Fibroblast of the conjunctiva (primary cell): ENCODE measurements around the gene DUS2.
"Not testable (repeated sequence)": the region's sequence is repeated elsewhere in the genome, so short reads cannot be mapped to it uniquely, and the experiment has no call there.

ENCODE experiments used
- DNase-seq: peaks from one replicate; pipeline ENCODE4 v3.0.0-alpha.2; 2010; ENCODE audit warnings: low read depth

The DUS2 gene

DNA sequence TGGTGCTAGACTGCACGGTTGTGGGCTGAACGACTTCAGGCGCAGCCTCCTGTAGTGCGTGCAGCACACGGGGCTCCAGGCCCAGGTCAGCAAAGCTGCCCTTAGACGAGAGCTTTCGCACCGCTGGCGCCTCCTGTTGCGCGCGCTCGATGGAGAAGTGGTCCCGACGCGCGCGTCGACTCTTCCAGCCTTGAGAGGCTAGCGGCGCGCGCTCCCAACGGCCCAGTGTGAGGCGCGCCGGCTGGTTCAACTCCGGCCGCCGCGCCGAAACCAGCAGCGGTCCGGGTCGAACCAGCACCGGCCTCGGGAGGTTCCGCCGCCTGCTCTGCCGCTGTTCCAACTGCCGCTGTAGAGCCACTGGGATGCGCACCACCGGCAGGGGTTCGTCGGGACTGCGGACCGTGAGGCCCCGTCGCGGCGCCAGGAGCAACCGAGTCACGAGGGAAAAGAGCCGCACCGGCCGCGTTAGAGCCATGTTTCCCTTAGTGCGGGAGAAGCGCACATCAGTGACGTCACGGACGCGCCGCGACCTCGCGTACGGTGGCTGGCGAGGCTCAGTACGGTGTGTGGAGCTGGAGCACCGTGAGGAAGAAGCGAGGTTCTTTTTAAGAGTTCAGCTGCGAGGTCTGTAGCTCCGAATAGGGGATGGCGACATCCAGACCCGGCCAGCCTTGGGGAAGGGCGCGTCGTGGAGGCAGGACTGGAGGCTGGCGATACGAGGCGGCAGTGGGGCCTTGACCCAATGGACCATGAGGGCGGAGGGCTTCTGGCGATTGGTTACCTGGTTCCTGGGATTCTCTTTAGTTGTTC is at the start of gene DUS2, which contains the start of gene DDX28:
Gene DUS2 (plus strand): TSS at position 557 of the 810 bp plus-strand sequence. CDS start 14,740 bp downstream, outside the sequence.
Gene DDX28 (minus strand): TSS at position 505 of the 810 bp plus-strand sequence. CDS start 30 bp downstream, at position 475.
- peak; percentile 63 for DNase-seq

GRCh38 chr16:67975321-67976105 is 47.6 kb upstream of the DUS2 start:
- DNase-seq: no peak

- DNase-seq: no peak
Observed at GRCh38 chr16:67976205-67976604, 46.9 kb upstream of the DUS2 start.

DNA sequence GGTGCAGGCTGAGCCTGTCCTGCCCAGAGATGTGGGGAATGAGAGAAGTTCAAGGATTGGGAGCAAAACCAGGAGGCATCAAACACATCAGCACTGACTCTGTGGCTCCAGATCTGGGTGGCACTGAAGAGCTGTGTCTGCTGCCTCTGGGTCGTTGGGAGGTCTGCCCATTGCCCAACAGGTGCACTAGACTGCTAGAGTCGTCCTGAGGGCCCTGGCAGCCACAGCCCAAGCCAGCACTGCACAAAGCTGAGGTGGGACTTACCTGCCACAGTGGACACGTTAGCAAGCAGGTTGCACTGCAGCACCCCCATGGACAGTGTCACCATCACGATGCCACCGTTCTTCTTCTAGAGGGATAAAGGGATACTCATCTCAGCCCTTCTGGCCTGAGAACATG is 46.1 kb upstream of the DUS2 start:
- DNase-seq: no peak

DNA sequence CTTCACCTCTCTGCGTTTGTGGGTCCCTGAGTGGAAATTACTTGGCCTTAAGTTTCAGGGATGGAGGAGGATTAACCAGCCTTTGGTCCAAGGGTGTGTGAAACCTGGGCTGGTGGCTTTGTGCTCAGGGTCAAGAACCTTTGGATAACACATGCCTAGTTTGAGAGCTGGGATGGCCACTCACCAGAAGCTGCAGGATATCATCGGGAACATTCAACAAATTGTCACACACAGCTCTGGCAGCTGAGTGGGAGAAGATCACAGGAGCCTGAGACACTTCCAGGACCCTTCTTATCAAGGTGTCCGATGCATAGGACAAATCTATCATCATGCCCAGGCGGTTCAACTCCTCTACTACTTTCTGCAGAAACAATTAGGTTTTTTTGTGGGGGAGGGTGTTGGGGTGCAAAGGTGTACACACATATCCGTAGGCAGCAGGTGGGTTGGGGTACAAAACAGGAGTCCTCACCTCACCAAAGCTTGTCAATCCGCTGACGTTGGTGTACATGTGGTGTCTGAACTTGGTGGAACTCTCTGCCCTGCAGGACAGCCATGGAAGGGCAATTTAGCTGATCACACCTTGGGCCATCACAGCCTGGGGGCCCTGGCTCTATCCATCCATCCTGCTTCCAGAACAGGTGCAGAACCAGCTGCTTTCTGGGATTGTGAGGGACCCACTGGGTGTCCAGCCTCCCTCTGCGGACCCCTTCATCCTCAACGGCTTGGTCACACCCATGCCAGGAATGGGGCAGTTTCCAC is 45.4 kb upstream of the DUS2 start:
- no peak for DNase-seq

GRCh38 chr16:67979955-67980678 is 43.0 kb upstream of the DUS2 start, which contains the start of gene DPEP3:
Gene DPEP3, minus strand, starts transcription at chr16:67980499. Its CDS starts 119 bp downstream, at chr16:67980380.
- no peak for DNase-seq

DNA sequence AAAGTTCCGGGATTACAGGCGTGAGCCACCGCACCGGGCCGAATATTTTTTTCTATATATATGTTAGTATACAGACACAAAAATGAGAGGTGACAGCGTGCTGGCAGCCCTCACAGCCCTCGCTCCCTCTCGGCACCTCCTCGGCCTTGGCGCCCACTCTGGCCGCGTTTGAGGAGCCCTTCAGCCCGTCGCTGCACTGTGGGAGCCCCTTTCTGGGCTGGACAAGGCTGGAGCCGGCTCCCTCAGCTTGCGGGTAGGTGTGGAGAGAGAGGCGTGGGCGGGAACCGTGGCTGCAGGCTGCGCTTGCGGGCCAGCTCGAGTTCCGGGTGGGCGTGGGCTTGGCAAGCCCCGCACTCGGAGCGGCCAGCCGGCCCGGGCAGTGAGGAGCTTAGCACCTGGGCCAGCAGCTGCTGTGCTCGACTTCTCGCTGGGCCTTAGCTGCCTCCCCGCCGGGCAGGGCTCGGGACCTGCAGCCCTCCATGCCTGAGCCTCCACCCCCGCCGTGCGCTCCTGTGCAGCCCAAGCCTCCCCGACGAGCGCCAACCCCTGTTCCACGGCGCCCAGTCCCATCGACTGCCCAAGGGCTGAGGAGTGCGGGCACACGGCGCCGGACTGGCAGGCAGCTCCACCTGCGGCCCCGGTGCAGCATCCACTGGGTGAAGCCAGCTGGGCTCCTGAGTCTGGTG is 40.9 kb upstream of the DUS2 start:
- no peak for DNase-seq

DNA sequence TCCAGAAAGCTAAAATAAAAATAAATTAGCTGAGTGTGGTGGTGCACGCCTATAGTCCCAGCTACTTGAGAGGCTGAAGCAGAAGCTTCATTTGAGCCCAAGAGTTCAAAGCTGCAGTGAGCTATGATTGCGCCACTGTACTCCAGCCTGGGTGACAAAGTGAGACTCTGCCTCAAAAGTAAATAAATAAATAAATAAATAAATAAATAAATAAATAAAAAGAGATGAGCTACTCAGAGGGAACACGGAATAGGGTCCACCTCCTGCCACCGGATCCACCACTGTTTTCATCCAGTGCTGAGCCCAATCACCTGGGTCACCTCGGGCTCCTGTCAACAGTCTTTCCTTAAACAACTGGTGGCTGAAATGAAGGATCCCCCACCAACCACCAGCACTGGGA is 36.1 kb upstream of the DUS2 start:
- no peak for DNase-seq

- DNase-seq: no peak
Observed at GRCh38 chr16:67987460-67988160, 35.5 kb upstream of the DUS2 start.

GRCh38 chr16:67988675-67989074 is 34.4 kb upstream of the DUS2 start:
- DNase-seq: no peak

DNA sequence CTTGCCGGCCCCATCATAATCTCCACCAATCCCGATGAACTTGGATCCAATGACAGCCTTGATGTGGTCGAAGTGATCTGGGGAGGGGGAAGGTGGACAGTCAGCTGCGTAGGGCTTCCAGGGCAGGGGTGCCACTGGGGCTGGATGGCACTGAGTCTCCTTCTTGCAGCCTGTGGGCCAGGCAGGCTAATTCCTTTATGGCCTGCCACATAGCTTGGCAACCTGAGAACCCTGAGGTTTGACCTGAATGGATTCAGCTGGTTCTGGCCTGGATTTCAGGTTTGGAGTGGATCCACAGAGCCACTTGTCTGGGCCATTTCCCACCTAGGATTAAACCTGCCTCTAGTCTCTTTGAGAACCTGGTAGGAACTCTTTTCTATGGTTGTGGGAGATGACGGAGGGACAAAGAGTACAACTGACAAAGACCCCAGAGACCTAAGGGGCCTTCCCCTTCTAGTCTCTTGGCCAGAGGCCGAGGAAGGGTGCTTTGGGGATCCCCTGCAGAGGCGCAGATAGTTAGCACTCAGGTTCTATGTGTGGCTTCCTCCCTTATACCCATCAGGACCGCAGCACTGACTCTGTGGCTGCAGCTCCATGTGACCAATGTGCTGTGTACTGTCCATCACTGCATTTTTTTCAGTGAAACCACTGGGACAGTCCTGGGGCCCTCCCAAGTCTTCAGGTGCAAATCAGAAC is 33.6 kb upstream of the DUS2 start:
- DNase-seq: no peak

- DNase-seq: no peak
Observed at GRCh38 chr16:67990018-67990386, 33.1 kb upstream of the DUS2 start.

DNA sequence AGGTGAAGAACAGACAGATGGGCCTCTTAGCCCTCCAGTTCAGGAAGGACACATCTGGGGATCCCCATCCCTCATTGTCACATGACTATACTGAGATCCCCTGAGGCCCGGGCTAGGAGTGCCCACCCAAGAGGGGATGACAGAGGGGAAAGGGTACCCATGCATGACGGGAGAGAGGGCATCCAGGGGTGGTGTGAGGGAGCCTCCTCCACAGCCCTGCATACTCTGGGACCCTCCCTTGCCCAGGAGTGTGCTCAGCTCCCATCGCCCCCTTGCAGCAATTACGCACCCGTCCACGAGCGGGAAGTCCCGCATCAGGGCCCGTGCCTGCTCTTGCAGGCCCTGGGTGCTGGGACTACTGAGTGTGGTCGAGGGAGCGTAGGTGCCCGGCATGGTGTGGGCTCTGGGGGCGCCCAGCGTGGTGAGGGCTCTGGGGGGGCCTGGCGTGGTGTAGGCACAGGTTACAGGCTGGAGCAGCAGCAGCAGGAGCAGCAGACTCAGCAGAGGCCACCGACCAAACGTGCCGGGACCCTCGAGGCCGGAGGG is 30.4 kb upstream of the DUS2 start:
- no peak for DNase-seq

- peak; percentile 46 for DNase-seq
Observed at GRCh38 chr16:67993207-67994039, 29.7 kb upstream of the DUS2 start.

GRCh38 chr16:67994040-67994408 is 29.1 kb upstream of the DUS2 start:
- DNase-seq: not testable (repeated sequence)

DNA sequence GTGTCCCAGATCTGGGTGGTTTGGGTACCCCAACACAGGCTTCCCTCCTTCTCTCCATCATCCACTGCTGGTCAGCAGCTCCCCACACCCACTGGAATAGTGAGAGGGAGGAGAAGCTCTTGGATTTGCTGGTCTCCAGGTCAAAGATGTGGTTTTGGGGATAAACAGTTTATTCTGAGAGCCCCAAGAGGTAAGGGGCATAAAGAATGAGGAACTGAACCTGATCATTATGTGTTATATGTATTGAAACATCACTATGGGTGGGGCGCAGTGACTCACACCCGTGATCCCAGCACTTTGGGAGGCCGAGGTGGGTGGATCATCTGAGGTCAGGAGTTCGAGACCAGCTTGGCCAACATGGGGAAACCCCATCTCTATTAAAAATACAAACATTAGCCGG is 27.7 kb upstream of the DUS2 start:
- no peak for DNase-seq

DNA sequence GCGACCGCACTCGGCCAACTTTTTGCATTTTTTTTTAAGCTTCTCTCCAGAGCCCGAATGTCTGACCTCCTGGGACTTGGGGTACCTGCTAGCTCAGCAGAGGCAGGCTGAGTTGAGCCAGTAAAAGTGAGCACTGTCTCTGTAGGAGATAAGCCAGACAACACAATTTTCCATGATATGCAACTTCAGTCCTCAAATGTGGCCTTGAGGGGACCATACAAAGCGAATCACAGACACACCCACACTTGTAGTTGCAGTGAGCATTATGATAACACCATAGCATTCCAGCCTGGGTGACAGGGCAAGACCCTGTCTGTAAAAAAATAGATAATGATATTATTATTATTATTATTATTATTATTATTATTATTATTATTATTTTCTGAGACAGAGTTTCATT is 26.4 kb upstream of the DUS2 start:
- no peak for DNase-seq

DNA sequence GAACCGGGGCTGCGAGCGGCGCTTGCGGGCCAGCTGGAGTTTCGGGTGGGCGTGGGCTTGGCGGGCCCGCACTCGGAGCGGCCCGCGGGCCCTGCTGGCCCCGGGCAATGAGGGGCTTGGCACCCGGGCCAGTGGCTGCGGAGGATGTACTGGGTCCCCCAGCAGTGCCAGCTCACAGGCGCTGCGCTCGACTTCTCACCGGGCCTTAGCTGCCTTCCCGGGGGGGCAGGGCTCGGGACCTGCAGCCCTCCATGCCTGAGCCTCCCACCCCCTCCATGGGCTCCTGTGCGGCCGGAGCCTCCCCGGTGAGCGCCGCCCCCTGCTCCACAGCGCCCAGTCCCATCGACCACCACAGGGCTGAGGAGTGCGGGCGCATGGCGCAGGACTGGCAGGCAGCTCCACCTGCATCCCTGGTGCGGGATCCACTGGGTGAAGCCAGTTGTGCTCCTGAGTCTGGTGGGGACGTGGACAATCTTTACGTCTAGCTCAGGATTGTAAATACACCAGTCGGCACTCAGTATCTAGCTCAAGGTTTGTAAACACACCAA is 24.8 kb upstream of the DUS2 start:
- DNase-seq: not testable (repeated sequence)
